Activated CD4-positive, CD25-positive, alpha-beta regulatory T cell (primary cell): ENCODE measurements around the gene PCDH9.
"Not testable (repeated sequence)": the region's sequence is repeated elsewhere in the genome, so short reads cannot be mapped to it uniquely, and the experiment has no call there.

Source experiments
- DNase-seq, 4 experiments: peaks; one replicate each; lab custom pipeline; 2025; lab: John Stamatoyannopoulos, UW

The PCDH9 gene

DNA sequence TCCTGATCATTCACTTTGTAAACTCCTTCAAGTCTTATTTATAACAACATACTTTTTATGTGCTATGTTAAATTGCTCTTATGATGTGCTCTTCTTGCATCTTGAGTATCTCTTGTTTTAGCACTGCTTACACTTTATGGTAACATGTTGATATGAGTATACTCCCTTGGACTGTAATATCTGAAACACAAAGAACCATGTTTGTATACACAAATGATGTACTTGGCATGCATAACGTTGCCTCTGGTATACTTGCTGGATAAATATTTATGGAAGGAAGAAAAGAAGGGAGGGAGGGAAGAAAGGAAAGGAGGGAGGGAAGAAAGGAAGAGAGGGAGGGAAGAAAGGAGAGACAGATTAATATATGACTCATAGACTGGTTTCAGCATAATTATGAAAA lies 333.2 kb downstream of the PCDH9 start:
- no peak for DNase-seq

DNA sequence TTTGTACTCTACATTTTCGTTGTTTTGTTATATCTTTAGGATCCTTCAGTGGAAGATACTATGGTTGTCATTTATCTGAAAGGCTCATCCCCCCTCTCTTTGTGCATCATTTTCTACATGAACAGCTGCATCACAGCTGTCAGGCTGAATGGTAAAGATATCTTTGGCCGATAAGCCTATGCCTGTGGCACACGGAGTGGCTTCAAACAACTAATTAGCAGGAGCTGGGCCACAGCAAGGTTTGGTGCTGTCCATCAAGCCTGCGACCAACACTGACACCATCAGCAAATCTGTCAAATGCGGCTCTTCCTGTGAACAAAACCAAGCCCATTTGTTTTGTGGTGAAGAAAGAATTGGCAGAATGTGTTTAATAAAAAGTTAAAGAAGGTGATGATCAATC lies 334.4 kb downstream of the PCDH9 start:
- DNase-seq = no peak

DNA sequence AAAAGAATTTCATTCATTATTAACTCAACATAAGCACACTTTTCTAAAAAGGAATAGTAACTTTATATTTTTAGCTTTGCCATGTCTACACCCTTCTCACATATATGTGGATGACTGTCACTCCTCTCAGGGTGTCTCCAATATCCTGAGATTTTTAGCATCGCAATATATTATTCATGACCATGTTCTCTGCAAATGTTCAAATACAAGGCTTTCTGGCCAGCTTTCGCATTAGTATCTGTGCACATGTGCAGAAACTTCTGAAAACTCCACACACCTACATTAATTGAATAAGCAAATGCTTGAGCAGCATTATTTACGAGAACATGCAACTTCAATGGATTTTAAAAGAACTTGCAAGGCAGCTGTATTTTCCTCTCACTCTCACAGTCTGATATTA lies 334.8 kb downstream of the PCDH9 start:
- DNase-seq = no peak

DNA sequence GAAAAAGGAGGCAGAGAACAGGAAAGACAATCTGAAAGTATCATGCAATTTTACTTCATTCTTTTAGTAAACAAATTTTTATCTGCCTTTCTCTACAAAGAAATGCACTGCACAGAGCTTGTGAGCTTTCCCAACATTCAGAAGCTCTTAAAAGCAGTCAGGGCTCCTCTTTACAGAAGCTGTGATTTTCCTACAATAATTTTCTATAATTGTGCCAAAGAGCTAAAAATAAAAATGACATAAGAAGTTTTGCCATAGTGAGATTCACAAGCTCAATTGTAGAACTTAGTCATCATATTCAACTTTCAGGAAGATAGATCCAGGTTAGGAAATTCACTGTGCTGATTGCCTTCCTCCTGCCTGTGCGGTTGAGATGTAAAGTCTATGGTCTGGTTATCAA lies 341.4 kb downstream of the PCDH9 start:
- no peak for DNase-seq

DNA sequence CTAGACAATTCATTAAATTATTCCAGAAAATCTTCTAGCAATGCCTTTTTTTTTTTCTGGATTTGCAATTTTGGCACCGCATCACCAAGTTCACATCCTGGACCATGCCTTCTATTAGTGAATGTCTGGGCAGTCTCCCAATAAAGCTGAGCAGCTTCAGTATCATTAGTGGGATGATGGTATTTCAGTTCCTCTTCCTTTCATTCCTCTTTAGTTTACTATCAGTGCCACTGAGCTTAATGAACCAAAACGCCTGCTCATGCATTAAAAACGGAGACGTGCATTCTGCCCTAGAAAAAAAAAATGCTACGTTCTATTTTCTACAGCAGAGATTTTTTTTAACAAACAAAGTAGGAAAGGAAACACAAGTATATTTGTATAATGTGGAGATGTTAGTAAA lies 343.0 kb downstream of the PCDH9 start:
- no peak for DNase-seq

DNA sequence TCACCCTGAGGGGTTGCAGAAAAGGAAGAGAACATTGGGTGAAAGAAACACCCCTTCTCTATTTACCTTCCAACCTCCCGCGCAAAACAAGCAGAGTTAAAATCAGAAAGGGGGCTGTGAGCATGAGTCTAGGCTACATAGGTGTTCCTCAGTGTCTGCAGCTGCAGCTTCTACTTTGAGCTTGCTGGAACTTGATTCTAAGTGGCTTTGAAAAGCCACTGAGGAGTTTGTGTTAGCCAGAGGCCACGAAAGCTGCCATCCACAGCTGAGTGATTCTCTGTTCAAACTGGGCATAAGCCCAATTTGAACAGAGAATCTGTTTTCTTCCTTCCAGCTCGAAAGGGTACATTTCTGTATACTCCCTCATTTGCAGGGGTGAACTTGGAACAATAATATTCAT lies 343.9 kb downstream of the PCDH9 start:
- no peak for DNase-seq

DNA sequence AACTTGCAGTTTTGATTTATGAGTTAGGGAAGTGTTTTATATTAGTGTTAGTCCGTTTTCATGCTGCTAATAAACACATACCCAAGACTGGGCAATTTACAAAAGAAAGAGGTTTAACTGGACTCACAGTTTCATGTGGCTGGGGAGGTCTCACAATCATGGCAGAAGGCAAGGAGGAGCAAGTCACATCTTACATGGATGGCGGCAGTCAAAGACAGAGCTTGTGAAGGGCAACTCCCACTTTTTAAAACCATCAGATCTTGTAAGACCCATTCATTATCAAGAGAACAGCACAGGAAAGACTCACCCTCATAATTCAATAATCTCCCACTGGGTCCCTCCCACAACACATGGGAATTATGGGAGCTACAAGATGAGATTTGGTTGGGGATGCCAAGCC lies 349.0 kb downstream of the PCDH9 start:
- DNase-seq = not testable (repeated sequence)

DNA sequence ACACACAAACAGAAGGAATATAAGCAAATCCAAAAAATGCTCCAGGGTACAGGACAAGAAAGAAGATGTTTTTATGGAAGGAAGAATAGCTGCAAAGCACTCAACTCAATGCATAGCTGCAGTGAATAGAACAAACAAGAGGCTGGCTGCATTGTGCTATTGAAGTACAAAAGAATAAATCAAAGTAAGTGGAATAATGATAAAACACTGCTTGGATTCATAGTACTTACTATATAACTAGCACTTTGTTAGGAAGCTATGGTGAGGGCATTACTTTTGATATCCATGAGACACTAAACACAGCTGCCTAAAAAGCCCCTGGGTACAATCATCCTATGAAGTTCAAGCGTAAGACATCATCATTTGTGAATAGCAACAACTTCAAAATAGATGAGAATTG lies 350.1 kb downstream of the PCDH9 start:
- DNase-seq = no peak

DNA sequence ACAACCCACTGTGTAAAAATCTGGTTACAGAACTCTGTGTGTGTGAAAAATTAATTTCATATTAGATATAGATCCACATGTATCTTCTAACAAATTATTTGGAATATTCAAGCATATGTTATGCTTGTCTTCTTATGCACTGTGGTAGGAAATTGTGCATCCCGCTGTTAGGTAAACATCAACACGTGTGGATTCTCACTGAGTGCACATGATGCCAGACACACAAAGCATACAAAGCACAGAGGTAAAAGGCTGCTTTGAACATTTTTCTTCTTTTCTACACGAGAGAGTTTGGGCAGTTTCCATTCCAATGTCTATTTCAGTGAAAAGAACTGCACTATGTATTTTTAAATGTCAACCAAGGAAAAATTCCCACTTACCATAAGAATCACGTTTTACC lies 354.9 kb downstream of the PCDH9 start:
- DNase-seq = no peak

DNA sequence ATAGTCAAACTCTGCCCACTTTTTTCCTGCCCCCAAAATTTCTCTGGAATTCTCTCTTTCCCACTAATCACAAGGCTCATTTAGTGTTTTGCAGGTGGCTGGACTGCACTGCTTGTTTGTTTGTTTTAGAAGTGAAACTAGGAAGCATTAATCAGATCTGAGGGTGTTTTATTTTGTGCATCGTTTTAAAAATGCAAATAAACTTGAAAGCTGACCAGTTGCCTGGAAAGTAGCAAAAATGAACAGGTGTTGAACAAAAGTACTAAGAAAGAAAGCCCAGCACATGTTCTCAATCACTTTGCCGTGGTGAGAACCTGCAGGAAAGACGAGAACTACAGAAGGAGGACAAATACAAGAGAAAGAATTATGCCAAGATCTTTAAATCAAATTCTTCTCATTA lies 365.5 kb downstream of the PCDH9 start:
- no peak for DNase-seq

DNA sequence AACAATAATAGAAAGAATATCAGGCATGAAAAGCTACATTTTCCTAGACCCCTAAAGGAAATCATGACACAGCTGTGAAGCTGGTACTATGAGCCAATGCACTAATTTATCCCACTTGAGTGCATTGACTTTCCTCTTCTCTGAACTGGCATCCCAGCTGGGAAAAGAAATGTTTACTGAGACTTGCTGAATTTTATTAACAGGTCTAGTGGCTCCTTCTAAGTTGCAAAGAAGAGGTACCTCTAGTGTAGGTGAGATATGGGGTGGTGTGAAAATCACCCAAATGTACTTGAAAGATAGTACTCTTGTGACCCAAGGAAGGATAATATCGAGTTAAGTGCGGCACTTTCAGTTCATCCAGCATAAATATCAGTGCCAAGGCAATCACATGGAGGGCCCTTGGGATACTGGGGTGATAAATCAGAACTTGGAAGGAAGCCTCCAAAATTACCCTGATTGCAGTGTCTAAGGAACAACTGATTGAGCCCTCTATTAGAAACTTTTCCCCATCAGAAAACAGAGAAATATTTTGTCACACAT lies 369.2 kb downstream of the PCDH9 start:
- DNase-seq = no peak

DNA sequence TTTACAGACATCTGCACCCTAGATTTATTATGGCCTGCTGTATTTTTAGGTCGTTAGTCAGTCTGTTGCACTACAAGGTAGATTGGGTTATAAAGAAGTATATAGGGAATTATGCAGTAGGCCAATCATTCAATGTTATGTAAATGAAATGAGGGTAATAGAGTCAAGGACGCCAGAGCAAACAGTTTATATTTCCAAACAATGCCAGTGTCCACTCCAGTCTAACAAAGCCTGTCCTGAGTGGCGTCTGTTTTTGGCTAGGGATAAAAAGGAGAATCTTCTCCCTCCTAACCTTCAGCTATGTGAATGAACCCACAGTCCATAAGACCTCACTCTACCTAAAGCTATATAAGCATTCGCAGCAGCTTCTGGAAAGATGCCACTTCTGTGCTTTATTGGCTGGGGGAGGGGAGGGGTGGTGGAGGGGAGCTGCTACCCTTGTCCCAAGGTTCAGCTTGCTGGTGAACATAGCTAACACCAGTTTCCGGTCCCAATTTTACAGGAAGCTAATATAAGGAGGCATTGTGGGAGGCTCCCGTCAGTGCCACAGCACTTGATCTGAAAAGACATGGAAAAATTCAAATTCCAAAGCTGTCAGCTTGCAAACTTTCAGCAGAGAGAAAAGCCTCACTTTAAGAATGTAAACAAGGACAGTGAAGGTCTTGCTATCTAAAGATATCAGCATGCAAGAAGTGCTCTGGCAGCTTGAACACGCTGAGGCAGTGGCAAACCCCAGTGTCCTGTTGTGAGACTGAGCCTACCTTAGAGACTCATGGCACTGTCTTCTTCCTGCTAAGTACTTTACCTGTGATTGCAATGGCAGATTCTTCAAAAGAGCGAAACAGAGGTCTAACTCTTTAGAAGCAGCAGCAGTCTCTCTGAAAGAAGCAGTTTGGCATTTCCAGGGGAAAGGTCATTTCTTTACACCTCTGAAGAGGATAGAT lies 369.9 kb downstream of the PCDH9 start:
- DNase-seq = no peak

DNA sequence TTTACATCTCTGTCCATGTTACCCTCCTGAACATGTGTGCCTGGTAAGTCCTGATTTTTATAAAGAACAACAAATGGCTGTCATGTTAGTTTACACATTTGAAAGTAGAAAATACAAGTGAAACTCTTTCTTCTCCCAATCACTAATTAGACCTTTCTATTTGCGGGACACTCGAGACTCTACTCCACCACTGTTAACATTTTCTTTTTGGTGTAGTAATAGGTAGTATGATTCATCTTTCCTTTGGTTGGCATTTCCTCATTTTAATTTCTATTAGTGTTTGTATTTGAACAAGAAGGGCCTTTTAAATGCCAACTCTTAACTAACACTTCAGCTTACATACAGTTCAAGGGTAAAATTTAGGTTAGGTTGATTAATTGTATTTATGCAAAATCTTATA lies 371.1 kb downstream of the PCDH9 start:
- no peak for DNase-seq

DNA sequence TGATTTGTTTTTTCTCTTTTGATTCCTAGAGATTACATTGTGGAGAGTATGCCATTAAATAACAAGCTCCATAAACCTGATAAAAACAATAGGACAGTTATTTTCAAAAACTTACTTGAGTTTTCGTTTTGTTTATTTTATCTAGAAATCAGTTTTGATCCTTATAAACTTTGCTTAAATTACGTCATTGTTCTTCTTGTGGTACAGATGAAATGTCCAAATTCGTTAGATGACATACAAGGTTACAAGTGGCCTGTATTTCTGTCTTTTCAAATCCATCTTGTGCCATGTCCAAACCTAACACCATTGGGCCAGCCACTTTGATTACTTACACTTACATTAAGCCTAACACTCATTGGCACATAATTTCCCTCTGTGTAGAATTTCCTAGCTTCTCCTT lies 372.0 kb downstream of the PCDH9 start:
- no peak for DNase-seq

DNA sequence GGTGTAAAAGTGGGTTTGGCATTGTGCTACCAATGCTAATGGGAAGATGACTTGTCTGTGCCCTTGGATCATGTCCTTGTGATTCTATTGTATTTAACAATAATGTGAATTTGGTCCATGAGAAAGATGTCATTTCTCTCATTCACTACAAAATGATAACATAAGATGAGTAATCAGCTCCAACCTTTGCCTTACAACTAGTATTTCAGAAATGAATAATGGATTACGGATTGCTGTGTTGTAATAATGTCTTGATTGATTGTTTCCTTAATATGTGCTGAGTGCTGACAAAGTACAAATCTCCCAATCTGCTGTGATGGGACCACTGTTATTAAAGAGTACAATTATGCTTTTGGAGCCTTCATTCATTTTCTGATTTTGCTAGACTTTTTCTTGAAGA lies 375.0 kb downstream of the PCDH9 start:
- DNase-seq = no peak

DNA sequence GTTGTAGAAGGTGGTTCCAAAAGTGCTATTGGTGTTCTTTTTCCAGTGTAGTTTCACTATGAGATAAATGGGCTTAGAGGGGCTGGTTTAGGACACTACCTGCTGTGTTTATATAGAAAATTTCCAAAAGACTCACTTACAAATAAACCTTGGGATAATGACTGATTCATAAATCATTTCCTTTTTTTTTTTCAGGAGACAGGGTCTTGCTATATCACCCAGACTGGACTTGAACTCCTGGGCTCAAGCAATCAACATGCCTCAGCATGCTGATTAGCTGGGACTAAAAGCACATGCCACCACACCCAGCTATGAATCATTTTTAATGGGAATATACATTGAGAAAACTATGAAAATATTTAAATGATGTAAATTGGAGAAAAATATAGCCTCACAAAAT lies 376.6 kb downstream of the PCDH9 start:
- no peak for DNase-seq

DNA sequence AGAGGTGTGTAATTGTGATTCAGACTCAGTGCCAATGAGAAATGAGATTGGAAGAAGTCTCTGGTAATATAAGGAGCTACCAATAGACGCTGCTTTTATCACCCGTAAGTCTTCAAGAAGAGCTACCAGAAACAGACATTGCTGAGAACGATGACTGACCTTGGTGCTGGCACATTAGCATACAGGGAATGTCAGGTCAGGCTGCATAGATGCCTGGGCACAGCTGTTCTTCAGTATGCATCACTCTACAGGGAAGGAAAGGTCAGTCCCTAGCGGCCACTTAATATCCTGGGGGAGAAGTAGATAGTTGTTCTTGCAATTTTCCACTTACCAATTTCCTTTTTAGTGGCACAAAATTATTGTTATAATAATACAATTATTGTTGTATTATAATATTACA lies 380.4 kb downstream of the PCDH9 start:
- DNase-seq = no peak

DNA sequence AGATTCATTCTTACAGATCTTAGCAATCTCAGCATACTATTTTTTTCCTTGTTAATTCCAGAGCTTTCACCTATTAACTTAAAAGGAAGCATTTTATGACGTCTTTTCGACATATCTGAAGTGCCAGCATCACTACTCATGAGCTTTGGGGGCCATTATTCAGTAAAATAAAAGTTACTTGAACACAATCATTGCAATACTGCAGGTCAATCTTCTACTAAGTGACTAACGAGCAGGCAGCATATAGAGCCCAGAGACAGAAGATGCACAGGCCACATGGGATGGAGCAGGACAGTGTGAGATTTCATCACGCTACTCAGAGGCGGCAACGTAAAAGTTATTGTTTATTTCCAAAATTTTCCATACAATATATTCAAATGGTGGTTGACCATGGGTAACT lies 382.6 kb downstream of the PCDH9 start:
- no peak for DNase-seq

DNA sequence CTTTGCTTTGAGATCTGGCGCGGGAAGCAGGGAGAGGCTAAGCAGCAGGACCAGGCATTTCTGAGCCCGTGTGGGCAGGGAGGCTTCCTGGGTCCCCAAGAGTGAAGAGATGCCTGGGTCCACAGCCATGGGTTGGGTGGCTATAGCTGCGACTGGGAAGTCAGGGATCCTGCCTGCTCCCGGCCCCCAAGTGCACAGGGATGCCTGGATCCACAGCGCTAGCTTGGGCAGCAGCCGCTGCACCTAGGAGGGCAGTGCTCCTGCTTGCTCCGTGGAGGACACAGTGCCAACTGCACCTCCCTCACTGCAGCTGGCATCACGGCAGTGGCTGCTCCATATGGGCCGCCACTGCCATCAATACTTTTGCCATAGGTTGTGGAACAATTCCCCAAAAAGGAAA lies 384.7 kb downstream of the PCDH9 start:
- no peak for DNase-seq

DNA sequence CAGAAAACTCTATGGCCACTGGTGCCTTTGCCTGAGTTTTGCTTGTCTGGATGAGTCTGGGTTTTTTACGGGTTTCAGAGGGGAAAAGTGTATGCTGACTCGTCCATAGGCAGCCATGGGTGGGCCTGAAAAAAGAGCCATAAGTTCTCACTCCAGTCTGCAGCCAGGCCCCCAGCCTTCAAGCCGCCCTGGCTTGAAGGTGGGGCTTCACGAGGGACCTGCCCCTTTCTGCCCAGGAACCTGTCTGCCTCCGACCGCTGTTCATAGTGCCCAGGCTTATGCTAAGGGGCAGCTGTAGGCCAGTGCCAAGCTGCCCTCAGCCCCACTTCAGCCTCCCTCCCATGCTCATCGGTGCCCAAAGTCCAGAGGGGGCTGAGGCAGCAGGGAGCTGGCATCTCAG lies 385.2 kb downstream of the PCDH9 start:
- DNase-seq = no peak

DNA sequence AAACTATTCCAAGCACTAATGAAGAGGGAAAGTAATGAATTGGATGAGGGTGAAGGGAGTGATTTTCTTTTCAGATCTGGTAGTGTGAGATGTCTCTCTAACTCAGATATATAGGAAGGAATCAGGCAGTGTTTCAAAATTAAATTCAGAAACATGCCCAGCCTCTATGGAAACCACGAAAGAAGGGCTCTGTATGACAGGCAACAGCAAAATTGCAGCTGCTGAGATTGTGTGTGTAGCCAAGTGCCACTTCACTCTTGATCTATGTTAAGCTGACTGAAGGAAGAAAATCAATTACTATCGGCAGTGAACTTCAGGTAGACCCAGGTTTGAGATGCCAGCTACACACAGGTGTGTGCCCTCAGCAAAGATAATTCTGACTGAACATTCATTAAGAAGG lies 387.4 kb downstream of the PCDH9 start:
- no peak for DNase-seq

DNA sequence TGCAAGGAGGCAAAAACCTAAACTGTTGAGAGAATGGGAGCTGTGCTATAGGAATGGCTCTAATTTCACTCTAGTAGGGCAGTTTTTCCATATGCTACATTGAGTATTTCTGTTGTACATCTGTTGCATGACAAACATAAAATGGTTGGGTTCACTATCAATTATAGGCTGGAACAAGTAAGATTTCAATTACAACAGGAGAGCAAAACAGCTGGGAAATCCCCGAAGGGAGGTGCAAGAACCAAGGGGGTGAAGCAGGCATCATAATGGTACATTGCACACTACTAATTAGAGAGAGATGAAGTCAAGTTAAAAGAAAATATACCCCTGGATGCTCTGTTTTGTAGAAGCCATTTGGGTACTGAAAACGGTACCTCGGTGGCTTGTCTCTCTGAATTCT lies 389.5 kb downstream of the PCDH9 start:
- no peak for DNase-seq

DNA sequence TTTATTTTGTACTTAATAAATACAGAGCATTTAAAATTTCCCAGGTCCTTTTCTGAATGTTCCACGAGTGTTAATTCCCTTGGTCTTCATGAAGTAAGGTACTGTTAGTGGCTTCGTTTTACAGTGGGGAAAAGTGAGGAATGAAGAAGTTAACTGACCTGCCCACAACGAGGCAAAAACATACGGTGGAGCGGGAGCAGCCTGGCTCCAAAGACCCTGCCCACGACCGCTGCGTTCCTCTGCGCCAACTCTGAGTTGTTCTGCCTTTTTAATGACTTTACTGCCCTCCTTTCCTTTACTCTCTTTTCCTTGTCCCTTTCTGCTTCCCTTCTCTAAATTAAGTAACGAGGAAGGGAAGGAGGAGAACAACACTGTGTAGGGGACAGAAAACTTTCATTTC lies 392.9 kb downstream of the PCDH9 start:
- DNase-seq = no peak

DNA sequence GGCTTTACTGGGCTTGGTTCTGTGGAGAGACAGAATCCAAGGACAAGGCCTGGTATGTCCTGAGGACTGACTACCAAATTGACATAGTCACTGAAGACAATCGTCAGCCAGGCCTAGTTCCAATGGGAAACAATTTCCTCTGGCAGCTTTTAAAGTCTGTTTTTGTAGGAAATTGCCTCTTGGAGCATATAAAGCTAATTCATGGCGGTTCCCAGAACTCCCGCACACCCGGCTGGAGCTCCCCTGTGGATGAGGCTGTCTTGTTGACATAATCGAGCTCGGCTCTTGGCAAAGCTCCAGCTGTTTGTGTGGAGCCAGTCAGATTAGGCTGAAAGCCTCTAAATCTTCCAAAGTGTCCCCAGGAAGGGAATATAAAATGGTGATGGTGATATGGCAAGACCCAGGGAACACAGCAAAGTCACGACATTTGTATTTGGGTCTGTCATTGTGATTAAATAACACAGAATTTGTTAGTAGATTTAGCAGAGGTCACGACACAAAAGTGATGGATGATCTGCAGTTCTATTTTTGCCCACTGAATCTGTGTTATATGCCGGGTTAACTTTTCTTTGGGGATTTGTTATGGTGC lies 395.0 kb downstream of the PCDH9 start:
- no peak for DNase-seq
